HepG2 (cell line): ENCODE measurements around the gene CHMP1A. TPM values are rescaled to one million over a fixed set of nuclear protein-coding genes. Genes with fewer than 3 reads are reported as not detected.

Experiments used
- CAMTA2 ChIP-seq: sonication (generic); formaldehyde crosslinking; IDR thresholded peaks from 2 replicates; pipeline ENCODE4 v1.4.0; 2020; ENCODE audit warnings: mild to moderate bottlenecking, missing genetic modification reagents, borderline replicate concordance
- LCORL ChIP-seq, 2 experiments: fragments of 450-650 bp in 1 of 2; sonication (generic) in 1 of 2; formaldehyde crosslinking in 1 of 2; IDR thresholded peaks; 2 replicates each; pipeline versions ENCODE4 v1.5.0 to v1.6.1; 2017 to 2020; ENCODE audit warnings: antibody characterized with exemption in 1 of 2, missing genetic modification reagents in 1 of 2
- MYNN ChIP-seq: sonication (generic); formaldehyde crosslinking; IDR thresholded peaks from 2 replicates; pipeline ENCODE4 v1.4.0; 2020; ENCODE audit warnings: mild to moderate bottlenecking, low read depth, missing genetic modification reagents
- MZF1 ChIP-seq: sonication (generic); formaldehyde crosslinking; IDR thresholded peaks from 2 replicates; pipeline ENCODE4 v1.8.1; 2023; ENCODE audit warnings: mild to moderate bottlenecking, missing genetic modification reagents, borderline replicate concordance
- SRSF1 ChIP-seq: fragments of 200-400 bp; formaldehyde crosslinking; optimal IDR thresholded peaks from 2 replicates; pipeline ENCODE3; 2017; ENCODE audit warnings: mild to moderate bottlenecking, low read depth, low read length, moderate library complexity
- TERF1 ChIP-seq: sonication (generic); formaldehyde crosslinking; IDR thresholded peaks from 2 replicates; pipeline ENCODE4 v1.8.0; 2022; ENCODE audit warnings: mild to moderate bottlenecking, missing genetic modification reagents, moderate library complexity
- TRAFD1 ChIP-seq: sonication (generic); formaldehyde crosslinking; IDR thresholded peaks from 2 replicates; pipeline ENCODE4 v1.5.1; 2020; ENCODE audit warnings: missing genetic modification reagents, mild to moderate bottlenecking, borderline replicate concordance
- USF2 ChIP-seq, 2 experiments: sonication (generic) in 1 of 2; formaldehyde crosslinking in 1 of 2; IDR thresholded peaks; 2 replicates each; pipeline versions ENCODE4 v1.5.1 to v1.6.1; 2011 to 2020; ENCODE audit warnings: borderline replicate concordance in 1 of 2, low read depth in 1 of 2, low read length in 1 of 2, mild to moderate bottlenecking in 1 of 2, missing genetic modification reagents in 1 of 2, moderate library complexity in 1 of 2
- ZGPAT ChIP-seq: IDR thresholded peaks from 2 replicates; pipeline ENCODE4 v1.6.1; 2016; ENCODE audit warnings: mild to moderate bottlenecking
- ZNF3 ChIP-seq: IDR thresholded peaks from 2 replicates; pipeline ENCODE4 v1.7.0; 2017; ENCODE audit warnings: inconsistent platforms
- ZNF430 ChIP-seq: sonication (generic); formaldehyde crosslinking; IDR thresholded peaks from 2 replicates; pipeline ENCODE4 v1.9.0; 2021; ENCODE audit warnings: mild to moderate bottlenecking, missing genetic modification reagents
- ZNF512 ChIP-seq: sonication (generic); formaldehyde crosslinking; IDR thresholded peaks from 2 replicates; pipeline ENCODE4 v1.4.0; 2020; ENCODE audit warnings: mild to moderate bottlenecking, missing genetic modification reagents
- ZNF597 ChIP-seq: sonication (generic); formaldehyde crosslinking; IDR thresholded peaks from 2 replicates; pipeline ENCODE4 v1.5.0; 2020; ENCODE audit warnings: missing genetic modification reagents
- ZNF639 ChIP-seq: conservative IDR thresholded peaks from 2 replicates; pipeline ENCODE4 v1.6.1; 2018; ENCODE audit warnings: missing genetic modification reagents
- polyA plus RNA-seq, 8 experiments: library from polyadenylated mRNA; depleted of rRNA in 3 of 8; stranded (reverse) in 7 of 8; unstranded in 1 of 8; fragments of >200 nt; fragmentation: Illumina TruSeq in 4 of 8; extraction: Trizol in 4 of 8; gene quantifications; 2 replicates each; pipeline versions ENCODE4 v1.2.1 to v1.2.3, GENCODE V29; 2011 to 2016; ENCODE audit warnings: low read depth in 4 of 8, missing spikeins in 1 of 8, mixed read lengths in 1 of 8; ENCODE audit not compliant: insufficient read depth in 1 of 8
- total RNA-seq, 5 experiments: library from RNA; depleted of rRNA; stranded (reverse); fragments of >200 nt; fragmentation: Illumina TruSeq; extraction: Trizol; gene quantifications; 2 replicates each; pipeline ENCODE4 v1.2.3, GENCODE V29; 2016; ENCODE audit warnings: low read depth in 1 of 5

The CHMP1A gene
- total and polyA plus RNA-seq, 2 of the 13 experiments (the other 11 are each of a cell fraction or from before 2014, with no cell fraction given): 69.4 to 73.3 TPM

- TF ChIP-seq ZNF597 (CRISPR knock-in tag) (no peak), ZNF3 (CRISPR knock-in tag) (no peak), CAMTA2 (CRISPR knock-in tag) (peak; percentile 93), ZNF639 (CRISPR knock-in tag) (peak; percentile 83; the same call in 1 of the 2 replicates), TRAFD1 (CRISPR knock-in tag) (peak; percentile 100), MZF1 (CRISPR knock-in tag) (peak; percentile 97; the same call in 1 of the 2 replicates), ZNF430 (peak; percentile 100), TERF1 (CRISPR knock-in tag) (no peak), MYNN (no peak), USF2 (IDR thresholded peaks at IDR 0.05; ENCODE audit: low read depth, low read length) (peak; percentile 83), USF2 (CRISPR knock-in tag; IDR thresholded peaks at IDR 0.05; ENCODE audit: borderline replicate concordance) (peak; percentile 91), SRSF1 (no peak), LCORL (IDR thresholded peaks at IDR 0.05) (no peak), LCORL (CRISPR knock-in tag; IDR thresholded peaks at IDR 0.05) (peak; percentile 98), ZGPAT (CRISPR knock-in tag) (peak; percentile 100), ZNF512 (CRISPR knock-in tag) (peak; percentile 21; the same call in 1 of the 2 replicates)
Observed at GRCh38 chr16:89687092-89687940, 29.8 kb upstream of the CHMP1A start (continued).
